Brain pericyte (primary cell): ENCODE measurements around the gene NAT10.
"Not testable (repeated sequence)": the region's sequence is repeated elsewhere in the genome, so short reads cannot be mapped to it uniquely, and the experiment has no call there.

Experiments used
- DNase-seq: peaks from one replicate; pipeline ENCODE4 v3.0.0-alpha.2; 2012; ENCODE audit warnings: low read depth, low spot score

NAT10 gene

DNA sequence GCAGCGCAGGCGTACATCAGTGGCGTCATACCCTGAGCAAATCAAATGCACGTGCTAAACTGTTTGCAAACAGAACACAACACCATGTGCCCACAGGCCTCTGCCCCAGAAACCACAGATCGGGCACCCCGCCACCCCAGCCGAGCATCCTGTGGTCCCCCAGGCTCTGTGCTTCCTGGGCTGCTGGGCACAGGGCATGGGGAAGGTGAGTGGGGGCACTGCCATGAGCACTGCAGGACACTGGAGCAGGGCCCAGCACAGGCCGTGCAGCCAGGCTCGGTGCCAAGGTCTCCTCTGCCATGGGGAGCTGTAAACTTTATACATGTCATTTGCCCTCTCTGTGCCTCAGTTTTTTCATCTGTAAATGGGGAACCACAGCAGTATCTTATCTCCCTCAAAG is 62.5 kb downstream of the NAT10 start:
- DNase-seq = no peak

DNA sequence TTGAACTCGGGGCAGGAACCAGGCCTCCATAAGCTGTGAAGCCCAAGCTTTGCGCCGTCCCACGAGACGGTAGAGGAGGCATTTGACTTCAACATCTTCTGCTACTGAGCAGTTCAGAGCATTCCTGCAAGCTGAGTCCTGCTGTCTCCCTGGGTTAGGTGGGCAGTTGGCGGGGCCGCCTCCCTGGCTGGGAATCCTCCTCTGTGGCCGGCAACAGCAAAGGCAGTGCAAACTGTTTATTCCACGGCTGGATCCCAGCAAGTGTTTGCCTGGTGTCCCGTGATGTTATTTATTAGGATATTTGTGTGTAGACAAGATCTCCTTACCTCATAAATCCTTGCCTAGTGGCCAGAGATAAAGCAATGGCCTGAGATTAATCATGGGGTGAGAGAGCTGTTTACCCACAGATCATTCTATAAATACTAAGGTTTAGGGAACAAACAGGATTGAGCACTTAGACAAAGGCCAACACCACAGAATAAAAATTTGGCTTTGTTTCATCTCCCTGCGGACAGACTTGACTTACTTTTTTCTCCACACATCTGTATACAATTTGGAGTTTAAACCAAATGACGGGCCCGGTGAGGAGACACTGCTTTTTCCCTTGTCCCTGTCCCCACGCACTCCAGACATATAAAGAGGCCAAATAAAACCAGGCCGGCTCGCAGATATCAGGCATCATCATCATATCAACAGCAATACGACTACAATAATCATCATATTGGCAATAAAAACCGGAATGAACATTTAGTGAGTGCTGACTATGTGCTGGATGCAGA is 63.4 kb downstream of the NAT10 start:
- no peak for DNase-seq

DNA sequence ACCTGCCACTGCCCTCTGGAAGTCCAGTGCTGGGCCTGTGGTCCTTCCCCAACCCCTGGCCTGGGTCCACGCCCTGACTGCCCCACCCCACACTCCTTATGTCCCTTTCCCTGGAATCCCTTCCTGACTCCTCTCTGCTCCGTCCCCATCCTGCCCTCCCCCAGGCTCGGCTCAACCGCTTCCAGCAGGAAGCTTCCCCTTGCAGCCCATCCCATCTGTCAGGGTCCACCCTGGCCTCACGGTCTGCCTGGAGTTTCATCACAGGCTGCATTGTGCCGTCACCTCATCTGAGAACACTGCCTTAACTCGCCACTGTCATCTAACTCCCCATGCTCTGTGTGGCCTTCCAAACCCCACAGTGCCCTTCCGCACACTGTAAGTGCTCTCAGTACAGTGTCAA is 64.3 kb downstream of the NAT10 start:
- no peak for DNase-seq

DNA sequence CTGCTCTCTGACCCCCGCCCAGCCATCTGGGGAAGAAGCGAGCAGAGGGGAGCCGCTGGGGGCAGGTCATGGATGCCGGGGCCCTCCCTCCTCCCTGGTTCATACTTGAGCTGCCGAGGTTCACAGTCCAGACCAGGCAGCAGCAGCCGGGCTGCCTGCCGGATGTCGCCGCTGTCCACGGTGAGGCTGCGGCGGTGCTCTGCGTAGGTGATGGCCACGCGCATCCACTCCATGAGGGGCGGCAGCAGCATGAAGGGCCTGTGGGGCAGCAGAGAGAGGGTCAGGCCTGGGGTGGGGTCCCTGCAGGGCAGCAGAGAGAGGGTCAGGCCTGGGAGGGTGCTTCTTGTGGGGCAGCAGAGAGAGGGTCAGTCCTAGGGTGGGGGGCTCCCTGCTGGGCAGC is 67.6 kb downstream of the NAT10 start:
- DNase-seq = no peak

DNA sequence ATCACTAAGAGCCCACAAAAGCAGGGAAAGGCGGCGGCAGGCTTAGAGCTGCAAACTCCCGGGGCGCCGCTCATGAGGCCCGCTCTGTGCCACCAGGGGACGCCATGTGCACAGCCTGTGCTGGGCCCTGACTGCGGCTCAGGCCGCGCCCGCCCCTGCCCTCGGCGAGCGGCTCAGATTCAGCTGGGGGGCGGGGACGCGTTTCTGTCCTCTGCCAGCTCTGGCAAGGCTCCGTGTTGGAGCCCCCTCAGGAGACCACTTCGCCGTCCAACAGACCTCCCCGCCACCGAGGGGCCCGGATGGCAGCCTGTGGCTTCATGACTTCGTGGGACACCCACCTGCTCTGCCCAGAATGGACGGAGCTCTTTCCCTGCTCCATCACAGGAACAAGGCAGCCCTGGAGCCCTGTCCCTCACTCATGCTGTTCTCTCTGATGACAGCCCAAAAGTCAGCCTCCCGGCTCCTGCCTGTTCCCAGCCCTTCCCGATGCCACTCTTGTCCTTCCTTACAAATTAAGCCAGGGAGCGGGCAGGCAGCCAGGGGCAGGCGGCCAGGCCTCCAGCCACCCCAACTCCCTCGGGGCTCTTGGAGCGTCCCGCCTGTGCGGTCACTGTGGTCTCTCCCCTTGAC is 69.1 kb downstream of the NAT10 start:
- no peak for DNase-seq

DNA sequence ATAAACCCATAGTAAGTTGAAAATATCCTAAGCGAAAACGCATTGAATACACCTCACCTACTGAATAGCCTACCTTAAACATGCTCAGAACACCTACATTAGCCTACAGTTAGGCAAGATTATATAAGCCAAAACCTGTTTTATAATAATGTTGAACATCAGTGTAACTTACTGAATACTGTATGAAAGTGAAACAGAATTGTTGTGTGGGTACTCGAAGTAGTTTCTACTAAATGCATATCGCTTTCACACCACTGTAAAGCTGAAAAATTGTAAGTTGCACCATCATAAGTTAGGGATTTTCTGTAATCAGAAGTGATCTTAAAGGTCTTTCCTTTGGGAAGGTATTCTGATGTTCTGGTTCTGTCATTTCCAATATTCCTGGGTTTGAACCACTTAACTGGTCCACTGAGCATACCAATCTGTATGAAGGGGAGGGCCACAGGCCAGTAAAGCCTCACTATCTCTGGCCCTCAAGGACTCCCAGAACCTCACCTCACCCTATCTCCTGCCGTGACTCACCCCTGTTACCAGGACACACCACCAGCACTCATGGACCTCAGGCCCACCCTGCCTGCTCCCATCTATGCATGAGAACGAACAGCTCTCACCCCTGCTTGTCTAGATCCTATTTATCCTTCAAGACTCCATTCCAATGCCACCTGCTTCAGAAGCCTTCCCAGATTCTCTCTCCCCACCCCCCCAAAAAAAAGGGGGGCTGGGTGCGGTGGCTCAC is 70.0 kb downstream of the NAT10 start:
- DNase-seq = no peak

DNA sequence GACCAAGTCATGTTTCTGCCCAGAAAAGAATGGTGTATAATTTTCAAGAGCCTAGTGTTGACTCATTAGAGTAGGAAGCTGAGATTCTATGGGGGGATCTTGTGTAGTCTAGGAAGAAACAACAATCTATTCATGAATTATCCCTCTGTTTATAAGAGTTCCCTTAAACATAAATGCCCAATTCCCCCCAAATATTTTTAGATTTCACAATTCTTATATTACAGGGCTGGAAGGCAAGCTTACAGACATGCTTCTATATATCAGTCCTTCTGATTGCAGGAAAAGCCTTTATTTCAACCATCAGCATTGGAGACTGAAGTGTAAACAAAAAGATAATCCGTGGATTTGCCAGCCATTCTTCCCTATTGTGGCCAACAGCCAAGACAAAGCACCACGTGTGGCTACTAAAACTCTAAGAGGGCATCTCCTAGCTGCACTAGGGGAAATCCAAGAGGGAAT is 71.4 kb downstream of the NAT10 start:
- no peak for DNase-seq

DNA sequence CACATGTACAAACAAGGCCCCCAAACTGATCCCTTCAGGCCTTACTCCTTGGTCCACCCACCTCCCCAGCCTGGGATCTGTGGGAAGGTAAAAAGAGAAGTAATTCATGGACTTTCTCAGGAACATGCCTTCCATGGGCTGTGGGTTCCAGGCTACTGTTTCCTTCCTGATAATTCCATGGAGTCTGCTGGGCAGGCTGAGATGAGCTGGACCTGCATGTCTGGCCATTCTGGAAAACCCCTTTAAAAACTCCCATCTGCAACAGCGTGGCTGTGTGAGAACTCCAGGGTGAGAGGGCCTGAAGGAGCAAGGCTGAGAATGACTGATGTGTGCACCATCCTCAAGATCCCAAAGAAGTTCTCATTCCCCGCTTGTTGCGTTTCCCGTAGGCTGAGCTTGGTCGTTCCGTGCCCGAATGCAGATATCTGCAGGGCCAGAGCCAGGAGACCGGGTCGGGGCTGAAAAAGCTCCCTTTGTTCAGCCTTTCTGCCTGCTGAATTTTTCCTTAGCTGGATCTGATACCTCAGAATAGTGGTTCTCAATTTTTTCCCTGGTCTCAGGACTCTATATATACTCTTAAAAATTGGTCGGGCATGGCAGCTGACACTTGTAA is 72.9 kb downstream of the NAT10 start:
- no peak for DNase-seq

DNA sequence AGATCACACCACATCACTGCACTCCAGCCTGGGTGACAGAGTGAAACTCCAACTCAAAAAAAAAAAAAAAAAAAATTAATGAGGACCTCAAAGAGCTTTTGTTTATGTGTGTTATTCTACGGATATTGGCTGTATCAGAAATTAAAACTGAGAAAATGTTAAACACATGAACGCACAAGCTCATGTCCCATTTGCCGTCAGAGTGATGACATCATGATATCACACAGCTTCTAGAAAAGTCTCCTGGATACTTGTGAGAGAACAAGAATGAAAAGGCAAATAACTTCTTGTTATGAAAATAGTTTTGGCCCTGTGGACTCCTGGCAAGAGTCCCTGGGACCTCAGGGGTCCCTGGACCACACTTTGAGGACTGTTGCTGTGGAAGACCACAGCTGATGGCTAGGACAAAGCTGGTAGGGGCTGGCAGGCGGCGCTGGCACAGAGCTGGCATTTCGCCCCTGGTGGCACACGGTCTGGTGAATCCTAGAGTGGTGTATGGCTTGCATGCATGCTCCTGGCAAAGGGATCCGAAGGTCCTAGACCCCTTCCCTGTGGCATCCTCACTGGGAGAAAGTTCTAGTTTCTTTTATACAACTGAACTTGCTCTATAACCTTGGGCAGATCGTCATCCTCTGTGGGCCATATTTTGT is 73.7 kb downstream of the NAT10 start:
- no peak for DNase-seq

DNA sequence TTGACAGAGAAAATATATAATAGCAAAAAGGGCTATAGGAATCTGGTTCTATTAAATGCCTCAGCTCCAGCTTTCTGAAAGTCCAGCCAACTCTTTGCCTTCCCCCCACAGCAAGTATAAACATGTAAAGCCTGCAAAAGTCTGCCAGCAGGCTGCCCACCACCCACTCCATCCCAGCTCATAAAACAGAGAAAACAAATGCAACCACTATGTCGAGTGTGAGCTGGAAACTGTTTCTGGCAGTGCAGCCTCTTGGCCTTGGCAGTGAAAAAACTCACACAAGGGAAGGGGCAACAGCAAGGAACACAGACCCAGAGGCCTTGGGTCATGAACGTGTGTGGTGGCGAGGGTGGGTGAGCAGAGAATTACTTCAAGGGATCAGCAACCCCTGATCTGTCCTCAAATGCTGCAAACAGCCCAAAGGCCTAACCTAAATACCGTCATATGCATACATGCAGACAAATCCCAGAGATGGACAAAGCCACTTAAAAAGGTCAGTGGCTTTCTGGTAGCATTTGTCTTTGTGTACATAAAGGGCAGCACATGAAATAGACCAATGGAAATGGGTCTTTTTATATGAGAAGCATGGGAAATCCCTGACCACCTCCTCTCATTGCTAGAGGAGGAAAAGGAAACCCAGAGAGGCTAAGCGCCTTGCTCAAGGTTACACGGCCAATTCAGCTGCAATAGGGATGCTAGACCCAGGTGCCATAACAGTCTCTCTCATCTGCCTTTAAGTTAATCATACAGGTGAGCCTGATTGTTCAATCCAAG is 74.8 kb downstream of the NAT10 start:
- DNase-seq = no peak

DNA sequence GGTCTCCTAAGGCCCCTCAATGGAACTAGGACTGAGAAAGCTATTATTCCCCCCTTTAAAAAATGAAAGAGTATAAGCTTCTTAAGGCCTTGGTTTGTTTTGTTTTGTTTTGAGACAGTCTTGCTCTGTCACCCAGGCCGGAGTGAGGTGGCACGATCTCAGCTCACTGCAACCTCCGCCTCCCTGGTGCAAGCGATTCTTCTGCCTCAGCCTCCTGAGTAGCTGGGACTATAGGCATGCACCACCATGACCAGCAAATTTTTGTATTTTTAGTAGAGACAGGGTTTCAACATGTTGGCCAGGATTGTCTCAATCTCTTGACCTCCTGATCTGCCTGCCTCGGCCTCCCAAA is 75.4 kb downstream of the NAT10 start:
- DNase-seq = not testable (repeated sequence)

DNA sequence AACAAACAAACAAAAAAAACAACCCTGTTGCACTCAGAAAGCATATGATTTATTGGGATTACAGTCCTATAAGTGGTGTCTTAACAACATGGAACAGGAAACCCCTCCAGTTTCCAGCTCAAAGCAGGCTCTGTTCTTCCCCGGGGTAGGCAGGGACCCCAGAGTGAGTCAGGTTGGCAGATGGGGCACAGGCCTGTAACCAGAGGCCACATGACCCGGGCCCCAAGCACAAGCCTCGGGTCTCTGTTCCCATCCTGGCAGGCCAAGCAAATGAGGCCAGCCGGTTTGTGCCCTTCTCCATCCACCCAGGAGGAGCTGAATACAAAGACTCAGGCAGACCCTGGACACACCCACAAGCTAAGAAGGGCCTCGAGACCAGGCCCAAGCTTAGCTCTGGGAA is 75.8 kb downstream of the NAT10 start:
- DNase-seq = no peak

DNA sequence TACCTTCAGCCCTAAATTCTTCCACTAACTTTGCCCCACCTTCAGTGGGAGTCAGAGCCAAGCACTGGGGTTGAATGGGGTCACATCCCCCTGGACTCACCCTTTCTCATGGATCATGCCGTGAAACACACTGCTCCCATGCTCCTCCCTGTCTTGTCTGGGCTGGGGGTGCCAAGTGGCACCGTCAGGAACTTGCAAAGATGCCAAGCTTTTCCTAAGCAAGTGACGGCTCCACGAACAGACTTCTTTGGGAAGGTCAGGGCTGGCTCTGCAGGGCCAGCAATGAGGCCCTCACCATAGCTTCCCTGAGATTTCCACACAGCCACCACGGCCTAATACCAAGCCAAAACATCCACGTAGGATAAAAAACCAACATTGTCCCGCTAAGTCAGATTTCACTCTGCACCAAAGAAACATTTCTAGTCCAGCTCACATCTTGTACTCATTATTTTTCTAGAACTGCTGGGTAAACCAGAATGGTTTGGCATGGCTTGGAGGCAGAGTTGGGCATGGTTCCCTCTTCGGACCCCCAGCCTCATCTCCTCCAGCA is 76.5 kb downstream of the NAT10 start:
- no peak for DNase-seq

DNA sequence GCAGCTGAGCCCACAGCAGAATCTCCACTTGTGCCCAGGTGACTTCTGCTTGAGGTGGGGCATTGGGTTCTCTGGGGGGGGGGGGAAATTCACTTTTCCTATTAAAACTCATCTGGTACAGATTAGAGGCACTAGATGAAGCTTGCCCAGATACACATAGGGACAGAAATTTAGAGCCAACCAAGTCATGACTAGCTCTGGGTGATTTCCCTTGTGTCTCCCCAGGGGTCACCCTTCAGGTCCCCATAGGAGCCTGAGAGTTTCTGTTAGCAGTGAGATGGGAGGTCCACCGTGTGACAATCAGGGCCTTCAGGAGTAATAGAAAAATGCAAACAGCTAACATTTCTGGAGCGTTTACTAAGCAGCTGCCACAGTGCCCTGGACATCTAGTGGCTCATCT is 77.0 kb downstream of the NAT10 start:
- DNase-seq = no peak

DNA sequence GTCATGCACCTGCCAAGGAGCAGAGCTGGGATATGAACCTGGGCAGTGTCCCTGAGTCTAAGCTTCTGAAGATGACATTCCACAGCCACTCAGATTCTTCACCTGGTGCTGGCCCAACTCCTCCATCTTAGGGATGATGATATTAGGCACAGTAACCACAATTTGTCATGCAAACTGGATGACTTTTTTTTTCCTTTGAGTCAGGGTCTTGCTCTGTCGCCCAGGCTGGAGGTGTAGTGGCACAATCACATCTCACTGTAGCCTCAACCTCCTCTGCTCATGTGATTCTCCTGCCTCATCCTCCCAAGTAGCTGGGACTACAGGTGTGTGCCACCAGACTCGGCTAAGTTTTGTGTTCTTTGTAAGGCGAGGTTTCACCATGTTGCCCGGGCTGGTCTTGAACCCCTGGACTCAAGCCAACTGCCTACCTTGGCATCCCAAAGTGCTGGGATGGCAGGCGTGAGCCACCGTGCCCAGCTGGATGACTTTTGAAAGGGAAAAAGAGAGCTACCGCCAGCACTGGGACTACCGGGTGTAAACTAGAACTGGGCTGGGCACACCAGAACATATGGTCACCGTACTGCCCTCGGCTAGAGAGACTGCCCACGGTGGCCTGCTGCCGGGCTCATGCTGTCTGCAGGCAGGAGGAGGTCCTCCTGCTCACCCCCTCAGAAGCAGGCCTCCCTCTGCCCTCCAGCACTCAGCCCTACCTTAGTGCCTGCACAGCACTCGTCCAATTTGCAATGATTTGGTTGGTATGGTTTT is 77.7 kb downstream of the NAT10 start:
- no peak for DNase-seq

DNA sequence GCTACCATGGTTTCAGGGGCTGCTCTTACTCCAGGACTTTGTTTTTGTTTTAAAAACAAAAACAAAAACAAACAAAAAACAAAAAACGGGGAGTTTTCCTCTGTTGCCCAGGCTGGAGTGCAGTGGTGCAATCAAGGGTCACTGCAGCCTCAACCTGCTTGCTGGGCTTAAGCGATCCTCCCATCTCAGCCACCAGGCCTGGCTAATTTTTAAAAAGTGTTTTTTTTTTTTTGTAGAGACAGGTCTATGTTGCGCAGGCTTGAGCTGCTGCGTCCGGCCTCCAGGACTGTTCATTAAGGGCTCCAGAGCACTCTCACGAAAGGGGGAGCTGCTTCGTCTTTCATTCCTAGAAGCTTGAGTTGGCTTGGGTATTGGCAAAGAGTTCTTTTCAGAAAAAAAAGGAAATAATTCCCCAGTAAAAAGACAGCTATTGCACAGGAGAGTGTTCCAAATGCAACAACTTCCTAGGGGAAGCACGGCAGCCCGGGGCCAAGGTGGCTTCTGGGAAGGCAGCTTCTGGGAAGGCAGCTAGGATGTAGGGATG is 78.5 kb downstream of the NAT10 start:
- DNase-seq = no peak

DNA sequence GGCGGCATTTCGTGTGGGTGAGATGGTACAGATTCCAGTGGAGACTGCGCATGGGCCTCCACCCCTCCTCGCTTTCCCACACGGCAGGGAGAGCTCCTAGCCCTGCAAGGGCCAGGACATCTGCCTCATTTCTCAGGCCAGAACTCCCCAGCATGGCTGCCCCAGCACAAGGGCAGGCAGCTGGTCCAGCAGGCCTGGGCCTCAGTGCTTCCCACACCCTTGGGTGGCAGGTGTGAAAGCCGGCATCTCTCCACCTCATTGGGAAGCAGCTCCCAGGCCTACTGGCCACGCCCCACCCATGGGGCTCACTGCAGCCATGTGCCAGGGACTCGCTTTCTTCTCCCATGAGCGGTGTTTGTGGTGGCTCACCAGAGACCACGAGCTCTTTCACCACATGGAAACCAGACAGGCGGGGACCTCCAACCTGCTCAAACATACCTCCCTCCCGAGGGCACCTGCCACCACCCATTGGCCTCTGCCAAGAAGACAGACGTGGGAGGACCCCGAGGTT is 79.1 kb downstream of the NAT10 start:
- no peak for DNase-seq

DNA sequence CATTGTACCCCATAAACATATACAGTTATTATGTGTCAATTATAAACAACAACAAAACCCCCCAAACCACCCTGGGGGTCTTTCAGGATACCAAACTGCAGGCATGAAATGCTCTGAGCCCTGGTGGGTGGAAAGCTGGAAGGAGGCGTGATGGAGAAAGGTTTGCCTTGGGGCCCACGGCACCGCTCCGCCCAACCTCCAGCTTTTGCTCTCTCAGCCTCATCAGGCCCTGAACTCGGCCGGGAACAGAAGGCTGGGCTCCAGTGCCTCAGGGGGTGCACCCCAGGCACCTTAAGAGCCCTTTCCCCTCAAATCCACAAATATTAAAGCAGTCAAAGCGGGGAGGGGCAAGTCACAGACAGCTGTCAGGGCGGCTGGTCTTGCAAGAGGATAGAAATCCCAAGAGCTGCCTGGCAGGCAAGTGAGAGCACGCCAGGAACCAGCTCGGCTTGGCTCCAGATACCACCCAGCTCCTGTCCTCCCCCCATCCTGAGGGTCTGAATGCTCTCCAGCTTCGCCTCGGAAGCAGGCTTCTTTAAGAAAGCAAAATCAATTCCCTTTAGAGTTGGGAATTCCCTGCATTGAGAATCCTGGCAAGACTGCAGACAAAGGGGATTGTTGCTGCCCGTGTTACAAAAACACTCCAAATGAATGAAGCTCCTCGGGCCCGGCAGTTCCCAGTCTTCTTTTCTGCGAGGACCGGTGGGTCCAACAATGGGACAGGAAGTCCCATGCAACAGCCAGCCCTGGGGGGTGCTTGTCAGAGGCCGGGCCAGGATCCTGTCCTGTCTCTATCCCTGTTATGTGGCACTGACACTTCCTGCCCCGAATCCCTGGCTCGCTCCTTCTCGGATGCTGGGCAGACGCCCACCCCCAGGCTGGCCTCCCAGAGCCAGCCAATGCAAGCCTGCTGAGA is 80.8 kb downstream of the NAT10 start:
- no peak for DNase-seq
